Activated CD4-positive, CD25-positive, alpha-beta regulatory T cell treated with anti-CD3 and anti-CD28 coated beads, Interleukin-2, amount 50 U/mL, for 16 hours (primary cell): Measurements from ENCODE around the gene CHST3.

Source experiments
- DNase-seq: peaks from one replicate; pipeline ENCODE4 v3.0.0-alpha.2; 2020; ENCODE audit warnings: low read depth, low spot score

The CHST3 gene

DNA sequence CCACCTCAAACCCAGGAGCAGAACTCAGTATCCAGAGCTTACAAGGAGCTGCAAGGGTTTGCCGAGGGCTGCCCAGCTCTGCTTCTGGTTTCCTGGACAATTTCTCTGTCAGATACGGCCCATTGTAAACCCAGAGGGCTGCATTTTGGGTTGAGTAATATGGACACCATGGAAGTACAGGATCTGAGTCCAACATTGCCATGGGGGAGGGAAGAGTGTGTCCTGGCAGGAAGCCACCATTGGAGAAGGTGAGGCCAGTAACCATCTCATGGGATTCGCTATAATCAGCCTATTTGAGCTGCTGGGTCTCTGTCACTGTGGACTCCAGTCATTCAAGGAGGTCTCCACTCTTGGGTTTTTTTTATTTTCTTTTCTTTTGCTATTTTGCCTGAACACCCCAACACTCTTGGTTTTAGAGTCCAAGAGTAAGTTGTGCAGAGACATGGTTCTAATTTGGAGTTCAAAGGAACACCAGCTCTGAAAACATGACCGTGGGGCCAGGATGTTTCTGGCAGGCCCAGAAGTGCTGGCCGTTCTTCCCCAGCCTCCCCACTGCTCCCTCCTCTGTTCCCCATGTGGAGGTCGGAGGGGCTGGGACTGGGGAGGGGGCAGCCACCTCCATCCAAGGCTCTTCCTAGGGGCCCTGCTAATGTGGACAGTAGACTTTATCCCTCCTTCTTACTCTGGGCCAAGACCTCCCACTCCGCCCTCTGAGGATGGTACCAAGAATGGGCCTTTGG, 46.2 kb downstream of the CHST3 start:
- no peak for DNase-seq

DNA sequence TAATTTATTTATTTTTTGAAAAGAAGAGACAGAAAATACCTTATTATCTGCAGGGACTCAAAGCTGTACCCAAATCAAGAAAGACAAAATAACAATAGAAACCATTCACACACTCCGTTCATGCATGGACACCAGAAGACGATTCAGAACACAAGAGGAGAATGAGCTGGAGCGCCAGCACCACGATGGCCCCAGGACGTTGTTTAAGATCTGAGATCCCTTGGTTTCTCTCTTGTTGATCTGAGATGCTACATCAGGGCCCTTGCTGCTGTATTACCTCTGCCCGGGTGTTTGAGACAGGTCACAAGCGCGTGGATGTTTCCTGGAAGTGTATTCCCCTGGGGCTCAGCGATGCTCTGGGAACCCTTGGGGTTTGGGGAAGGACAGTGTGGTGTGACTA, 46.8 kb downstream of the CHST3 start:
- DNase-seq = no peak

DNA sequence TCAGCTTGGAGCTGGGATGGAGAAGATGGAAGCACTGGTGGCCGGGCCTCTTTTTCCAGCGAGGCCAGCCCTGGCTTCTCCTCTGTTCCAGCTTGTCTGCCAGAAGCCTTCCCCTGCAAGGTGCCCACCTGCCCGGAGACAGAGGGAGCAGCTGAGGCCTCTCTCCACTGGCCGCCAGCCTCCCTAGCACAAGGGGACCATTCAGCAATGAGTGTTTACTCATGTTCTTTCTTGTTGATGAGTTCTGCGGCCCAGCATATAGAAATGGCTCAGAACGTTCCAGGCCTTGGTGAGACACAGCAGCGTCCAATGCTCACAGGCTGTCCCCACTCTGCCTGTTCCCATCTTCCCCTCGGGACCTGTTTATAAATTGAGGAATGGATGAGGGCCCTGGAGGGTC, 47.3 kb downstream of the CHST3 start:
- no peak for DNase-seq

DNA sequence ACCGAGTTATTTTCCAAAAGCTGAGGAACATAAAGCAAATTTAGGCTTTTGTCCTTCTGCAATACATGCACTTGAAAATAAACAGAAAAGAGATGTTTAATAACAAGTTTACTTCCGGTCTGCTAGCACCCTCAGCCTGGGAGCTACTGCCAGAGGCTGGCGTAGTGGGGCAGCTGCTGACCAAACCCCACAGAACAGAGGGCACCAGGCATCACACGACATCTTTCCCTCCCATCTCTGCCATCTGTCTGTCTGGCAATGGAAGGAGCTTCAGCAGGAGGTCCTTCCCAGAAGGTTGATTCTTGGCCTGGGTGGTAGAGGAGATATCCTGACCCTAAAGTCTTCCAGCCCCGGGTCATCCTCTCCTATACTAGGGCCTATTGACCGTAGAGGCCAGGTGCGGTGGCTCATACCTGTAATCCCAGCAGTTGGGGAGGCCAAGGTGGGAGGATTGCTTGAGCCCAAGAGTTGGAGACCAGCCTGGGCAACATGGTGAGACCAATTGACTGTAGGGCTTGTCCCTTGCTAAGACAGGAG, 47.8 kb downstream of the CHST3 start:
- DNase-seq = no peak

DNA sequence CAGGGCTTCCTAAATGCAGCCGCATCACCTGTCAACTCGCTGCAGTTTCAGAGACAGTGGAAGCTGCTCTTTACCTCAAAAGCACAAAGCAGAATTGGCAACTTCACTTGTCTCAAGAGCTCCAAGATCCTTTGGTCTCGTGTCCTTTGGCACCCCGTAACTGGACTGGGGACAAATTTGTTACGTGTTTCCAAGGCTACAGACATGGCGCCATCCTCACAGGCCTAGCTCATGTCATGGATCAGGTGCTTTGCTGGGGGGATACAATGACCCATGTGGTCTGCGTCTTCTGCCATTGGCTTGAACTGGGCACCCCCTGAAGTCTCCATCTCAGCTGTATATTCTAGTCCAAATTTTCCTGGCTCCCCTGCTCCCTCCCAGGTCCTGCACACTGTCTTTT, 48.6 kb downstream of the CHST3 start:
- DNase-seq = no peak

DNA sequence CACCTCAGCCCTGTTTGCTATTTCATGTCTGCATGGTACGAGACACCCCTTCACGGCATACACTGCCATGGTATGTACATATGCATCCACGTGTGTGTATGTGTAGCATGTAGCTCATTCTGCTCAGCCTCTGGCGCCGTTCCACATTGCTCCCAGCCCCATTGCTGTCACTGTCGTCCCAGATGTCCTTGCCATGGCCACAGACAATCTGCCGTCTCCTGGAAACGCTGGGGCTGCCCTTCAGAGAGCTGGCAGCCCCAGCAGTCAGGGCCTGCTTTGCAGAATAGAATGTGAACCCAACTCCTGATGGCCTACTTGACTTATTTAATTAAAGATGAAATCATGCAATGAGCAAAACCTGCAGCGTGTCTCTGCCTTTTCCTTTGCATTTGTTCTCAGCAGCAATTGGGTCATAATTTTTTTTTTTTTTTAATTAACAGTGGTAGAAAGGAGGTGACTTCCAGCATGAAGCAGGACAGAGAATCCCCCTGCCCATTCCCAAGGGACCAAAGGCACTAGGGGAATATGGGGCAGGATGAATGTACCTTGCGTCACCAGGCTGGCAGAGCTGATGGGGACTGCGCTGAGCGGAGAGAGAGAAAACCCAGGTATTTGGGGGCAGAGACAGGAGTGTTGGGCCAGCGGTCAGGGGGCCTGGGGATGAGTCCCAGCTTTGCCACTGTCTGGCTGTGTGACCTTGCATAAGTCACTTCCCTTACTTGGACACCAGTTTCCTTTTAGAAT, 49.2 kb downstream of the CHST3 start:
- no peak for DNase-seq

DNA sequence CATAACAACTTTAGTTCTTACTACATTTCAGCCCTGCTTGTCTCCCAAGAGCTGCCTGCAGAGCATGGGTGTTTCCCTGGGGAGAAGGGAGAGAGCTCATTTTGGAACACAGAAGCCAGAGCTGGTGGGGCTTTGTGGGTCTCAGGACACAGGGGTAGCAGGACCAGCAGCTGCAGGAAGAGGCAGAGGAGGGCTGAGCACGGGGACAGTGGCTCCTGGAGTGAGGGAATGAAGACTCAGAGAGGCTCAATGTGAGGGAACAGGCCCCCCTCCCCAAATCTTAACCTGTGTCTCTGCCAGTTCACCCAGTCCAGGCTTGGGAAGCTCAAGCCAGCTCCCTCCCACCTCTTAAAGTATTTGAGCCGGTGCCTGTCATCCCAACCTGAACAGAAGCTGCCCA, 50.0 kb downstream of the CHST3 start:
- no peak for DNase-seq

DNA sequence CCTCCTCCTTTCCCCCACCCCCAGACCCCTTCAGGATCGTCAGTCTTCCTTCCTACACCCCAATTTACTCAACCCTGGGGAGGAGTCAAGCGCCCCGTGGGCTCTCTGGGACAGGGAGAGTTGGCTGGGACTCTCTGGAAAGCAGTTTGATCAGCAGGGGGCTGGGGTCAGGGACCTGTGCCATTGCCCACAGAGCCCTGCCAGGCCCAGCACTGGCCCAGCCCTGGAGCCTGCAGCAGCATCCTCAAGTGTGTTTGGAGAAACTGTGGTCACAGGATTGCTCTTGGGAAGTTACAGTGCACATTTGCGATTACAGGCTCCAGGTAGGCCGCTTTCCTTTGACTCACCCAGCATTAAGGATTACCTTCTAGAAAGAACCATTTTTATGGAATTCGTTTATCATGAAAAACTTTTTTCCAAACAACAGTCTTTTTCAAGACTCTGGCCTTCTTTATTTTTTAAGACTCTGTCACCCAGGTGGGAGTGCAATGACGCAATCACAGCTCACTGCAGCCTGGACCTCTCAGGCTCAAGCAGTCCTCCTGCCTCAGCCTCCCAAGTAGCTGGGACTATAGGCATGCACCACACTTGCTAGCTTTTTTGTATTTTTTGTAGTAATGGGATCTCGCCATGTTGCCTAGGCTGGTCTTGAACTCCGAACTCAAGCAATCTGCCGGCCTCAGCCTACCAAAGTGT, 50.7 kb downstream of the CHST3 start:
- no peak for DNase-seq

DNA sequence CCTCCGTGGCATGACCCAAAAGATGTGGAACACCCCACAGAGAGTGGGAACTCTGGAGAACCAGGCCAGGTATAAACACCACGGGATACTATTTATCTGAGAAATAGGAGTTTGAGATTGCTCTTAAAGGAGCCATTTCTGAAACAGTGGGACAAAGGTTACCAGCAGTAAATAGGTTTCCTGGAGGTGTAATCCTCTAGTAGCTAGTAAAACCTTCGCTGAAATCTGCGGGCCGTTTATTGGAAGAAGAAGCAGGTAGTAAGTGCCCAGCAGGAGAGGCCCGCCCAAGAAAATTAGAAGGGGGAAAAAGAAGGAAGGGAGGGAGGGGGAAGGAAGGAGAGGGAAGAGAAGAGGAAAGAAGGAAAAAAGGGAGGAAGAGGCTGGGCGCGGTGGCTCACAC, 51.6 kb downstream of the CHST3 start:
- DNase-seq = no peak

DNA sequence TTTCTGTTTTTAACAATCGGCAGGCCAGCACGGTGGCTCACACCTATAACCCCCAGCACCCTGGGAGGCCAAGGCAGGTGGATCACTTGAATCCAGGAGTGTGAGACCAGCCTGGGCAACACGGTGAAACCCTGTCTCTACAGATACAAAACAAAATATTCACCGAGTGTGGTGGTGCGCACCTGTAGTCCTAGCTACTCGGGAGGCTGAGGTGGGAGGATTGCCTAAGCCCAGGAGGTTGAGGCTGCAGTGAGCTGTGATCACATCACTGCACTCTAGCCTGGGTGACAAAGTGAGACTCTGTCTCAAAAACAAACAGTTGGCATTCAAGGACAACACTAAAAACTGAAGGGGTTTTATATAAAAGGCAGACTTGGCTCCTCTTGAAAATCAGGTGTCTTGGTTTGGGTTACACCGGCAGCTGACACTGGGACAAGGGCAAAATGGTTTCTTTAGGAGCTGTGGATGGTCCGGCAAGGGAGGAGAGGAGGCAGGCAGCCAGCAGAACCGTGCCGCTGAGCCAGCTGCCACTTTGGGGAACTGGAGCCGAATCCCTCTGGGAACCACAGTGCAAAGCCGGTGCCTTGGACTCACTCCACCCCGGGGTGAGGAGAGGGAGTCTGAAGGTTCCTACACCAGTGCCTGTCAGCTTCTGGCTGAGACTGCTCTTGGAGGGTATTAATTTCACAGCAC, 52.6 kb downstream of the CHST3 start:
- DNase-seq = no peak

DNA sequence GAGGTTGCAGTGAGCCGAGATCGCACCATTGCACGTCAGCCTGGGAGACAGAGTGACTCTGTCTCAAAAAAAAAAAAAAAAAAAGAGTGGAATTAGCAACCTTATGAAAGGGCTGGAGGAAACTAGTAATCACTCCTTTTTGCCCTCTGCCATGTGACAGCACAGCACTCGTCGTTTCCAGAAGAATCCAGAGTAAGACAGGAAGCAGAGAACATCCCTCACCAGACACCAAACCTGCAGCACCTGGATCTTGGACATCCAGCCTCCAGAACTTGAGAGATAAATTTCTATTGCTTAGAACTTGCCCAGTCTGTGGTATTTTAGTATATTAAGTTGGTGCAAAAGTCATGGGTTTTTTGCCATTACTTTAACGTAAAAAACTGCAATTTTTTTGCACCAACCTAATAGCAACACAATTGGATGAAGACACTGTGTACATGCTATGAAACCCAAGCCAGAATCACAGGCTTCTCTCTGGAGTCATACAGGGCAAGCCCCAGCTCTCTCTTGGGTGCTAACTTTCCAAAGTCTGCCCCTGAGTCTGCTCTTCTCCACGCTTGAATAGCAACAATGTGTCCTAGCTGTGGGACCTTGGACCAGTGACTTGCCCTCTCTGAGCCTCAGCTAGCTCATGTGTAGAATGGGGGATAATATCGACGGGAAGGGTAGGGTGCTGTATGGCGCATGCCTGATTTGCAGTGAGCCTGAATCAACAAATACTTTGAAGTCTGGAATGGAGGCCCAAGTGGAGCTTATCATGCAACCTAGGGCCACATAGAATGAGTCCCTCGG, 55.1 kb downstream of the CHST3 start:
- DNase-seq = no peak

DNA sequence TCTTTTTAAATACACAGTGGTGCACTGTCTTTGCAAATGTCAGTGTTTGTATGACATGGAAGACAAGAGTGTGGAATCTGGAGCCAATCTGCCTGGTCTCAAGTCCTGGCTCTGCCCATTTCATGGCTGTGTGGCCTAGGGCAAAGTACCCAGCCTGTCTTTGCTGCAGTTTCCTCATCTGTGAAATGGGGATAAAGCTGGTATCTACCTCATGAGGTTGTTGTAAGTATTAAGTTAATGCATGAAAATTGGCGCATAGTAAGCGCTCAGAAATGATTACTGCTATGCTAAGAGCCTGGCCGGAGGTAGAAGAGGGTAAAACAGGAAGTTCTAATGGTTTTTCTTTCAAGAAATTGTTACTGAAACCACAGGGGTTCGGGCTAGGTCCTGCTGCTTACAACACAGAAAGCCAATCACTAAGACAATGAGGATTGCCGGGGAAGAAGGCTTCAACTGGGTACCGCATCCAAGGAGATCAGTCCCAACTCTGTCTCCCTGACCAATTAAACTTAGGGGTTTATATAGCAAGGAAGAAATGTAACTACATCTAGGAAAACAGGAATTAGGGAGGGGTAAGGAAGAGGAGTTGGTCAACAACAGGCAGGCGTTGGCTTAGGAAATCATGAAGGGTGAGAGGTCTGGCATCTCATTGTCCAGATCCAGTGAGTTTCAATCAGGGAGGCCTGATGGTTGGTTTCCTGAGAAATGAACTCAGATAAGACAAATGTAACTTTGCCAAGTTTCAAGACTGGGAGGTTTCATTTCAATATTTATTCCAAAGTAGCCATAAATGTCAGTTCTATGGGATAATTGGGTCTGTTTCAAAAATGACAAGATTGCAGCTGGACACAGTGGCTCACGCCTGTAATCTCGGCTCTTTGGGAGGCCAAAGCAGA, 57.0 kb downstream of the CHST3 start:
- DNase-seq = no peak

DNA sequence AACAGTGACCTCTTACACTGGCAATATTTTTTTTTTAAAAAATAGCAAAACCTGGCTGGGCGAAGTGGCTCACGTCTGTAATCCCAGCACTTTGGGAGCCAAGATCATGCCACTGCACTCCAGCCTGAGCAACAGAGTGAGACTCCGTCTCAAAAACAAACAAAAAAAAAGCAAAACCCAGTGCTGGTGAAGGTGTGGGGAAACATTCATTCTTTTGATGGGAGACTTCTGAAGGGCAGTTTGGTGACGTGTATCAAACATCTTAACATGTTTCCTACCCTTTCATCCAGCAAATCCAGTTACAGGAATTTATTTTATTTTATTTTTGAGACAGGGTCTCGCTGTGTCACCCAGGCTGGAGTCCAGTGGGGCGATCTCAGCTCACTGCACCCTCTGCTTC, 58.0 kb downstream of the CHST3 start:
- DNase-seq = no peak

DNA sequence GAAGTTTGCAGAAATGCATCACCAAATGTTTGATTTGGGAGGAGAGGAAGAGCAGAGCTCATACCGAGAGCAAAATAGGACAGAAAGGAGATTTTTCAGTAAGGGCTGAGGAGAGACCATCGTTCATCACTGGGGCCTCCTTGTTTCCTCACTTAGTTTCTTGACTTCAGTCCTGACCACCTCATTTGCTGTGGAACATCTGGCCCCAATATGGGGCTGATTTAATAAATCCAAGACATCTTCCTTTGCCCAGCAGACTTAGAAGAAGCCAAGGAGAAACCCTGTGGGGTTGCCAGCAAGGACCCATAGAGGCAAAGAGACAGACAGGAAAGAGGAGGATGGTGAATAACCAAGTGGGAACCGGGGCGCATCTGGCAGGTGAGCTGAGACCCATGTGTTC, 60.4 kb downstream of the CHST3 start:
- DNase-seq = no peak

DNA sequence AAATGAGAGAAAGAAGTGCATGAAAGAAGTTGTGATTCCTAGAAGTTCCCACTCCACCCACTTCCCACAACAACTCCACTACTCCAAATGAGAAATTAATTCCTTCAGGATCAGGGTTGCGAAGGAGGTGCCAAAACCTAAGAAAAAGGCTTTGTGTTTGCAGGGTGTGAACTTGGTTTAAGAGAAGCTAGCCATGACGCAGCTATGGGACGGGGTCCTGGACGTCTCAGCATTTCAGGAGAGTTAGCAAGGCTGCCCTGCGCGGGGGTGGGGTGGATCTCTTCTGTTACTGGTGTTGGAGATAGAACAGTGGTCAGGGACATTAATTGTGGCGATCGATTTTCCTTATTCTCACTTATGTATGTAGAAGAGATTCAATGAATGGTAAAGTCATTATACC, 61.2 kb downstream of the CHST3 start:
- no peak for DNase-seq

DNA sequence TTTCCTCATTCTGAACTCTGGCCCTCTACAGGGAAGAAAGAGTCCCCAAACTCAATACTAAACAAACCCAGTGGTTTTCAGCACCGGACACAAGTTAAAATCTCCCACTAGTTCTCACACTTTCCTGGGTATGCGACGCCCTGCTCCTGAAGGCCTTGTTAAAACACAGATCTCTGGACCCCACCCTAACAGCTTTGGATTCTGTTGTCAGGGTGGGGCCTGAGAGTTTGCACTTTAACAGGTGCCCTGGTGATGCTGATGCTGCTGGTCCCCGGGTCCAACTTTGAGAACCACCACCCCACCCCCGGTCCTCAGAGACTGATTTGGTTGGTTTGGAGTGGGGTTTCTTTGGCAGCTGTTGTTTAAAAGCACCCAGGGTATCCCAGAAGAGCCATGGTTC, 61.6 kb downstream of the CHST3 start:
- no peak for DNase-seq

DNA sequence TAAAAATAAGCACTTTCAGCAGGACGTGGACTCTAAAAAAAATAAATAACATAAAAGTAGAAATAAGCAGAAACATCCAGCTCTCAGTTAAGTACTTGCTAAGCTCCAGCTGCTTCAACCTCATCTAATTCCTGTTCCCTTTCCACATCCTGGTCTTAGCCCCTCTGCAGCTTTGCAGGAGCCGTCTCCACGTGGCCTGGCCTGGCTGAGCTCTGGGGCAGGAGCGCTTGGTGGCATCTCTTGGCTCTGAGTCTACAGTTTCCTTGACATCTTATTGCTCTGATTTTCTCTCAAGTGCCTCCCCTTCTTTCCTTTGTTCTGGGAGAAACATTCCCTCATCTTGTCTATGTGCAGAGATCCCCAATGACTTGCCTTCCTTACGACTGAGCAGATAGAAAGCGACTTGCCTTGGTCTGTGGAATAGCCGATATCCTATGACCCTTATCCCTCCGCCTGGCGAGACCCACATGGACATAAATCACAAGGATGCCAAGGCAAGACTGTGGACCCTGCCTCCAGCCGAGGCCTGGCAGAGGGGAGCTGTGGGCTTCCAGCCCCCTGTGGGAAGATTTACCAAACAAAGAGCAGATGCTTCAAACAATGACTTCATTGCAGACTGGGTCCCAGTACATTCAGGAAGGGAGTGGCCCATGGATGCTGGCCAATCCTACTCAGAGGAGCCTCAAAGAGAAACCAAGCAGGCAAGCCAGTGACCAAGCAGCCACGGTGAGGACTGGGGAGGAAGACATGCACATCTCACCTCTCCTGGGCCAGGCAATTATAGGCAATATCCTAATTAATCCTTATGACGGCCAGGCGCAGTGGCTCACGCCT, 62.3 kb downstream of the CHST3 start:
- no peak for DNase-seq

DNA sequence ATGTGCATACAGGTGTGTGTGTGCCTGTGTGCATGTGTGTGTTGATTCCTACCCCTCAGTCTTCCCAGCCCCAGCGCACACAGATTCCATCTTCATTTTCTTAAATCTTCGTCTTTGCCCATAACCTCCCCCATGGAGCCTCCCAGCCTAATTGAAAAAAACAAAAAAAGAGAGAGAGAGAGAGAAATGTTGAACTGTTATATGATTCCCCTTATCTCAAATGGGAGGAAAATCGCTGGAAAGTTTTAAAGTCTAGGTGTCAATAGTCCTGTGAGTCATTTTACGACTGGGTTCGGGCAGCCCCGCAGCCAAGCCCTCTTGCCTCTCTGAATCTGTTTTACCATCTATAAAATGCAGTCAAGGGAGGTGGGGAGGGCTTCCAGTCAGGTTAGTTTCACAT, 63.3 kb downstream of the CHST3 start:
- no peak for DNase-seq

DNA sequence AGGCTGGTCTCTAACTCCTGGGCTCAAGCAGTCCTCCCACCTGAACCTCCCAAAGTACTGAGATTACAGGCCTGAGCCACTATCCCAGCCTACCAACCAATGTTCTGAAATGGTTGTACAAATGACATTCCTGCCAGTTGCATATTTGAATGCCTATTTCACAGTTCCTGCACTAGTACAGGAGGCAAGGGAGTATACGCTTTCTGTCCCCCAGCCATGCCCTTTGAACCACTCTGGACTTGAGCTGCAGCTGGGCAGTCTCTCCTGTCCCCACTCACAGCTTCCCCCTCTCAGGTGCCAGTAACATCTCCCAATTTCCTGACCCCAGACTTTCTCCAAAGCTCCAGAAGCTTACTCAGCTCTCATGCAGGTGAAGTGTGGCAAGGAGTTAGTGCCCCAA, 65.2 kb downstream of the CHST3 start:
- DNase-seq = no peak
